Stimulated activated CD4-positive, alpha-beta T cell treated with anti-CD3 and anti-CD28 coated beads, Interleukin-1b, Interleukin-23, amount 100 ng/mL, for 1 hour (primary cell): Measurements from ENCODE around the gene PLAAT3.
"Not testable (repeated sequence)": the region's sequence is repeated elsewhere in the genome, so short reads cannot be mapped to it uniquely, and the experiment has no call there.

Experiments used
- DNase-seq, 2 donors: peaks; one replicate each; pipeline ENCODE4 v3.0.0-alpha.2; 2020; ENCODE audit warnings: low read depth in 2 of 2

The PLAAT3 gene

DNA sequence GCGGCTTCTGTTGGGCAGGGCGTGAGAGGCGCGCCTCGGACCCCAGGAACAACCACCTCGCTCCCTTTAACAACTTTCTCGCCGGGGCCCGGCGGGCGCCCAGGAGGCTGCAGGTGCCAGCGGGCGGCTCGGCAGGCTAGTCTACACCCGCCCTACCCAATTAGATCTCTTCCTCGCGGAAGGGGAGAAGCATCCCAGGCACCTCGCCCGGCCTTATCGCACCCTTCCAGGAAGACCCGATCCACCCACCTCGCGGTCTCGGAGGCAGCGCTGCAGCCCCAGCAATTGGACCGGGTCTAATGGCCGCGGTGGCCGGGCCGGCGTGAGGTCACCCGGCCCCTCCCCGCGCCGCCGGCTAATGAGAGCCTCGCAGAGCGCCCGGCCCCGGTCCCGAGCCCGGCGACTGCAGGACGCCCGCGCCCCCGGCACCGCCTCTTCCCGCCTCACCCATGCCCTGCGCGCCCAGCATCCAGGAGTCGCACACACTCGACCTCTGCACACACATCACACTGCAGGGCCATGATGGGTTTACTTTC is at the start of gene PLAAT3:
Gene PLAAT3, minus strand, starts transcription at position 298 of the 536 bp plus-strand sequence. CDS start 419 bp downstream, outside the sequence.
- DNase-seq = no peak

DNA sequence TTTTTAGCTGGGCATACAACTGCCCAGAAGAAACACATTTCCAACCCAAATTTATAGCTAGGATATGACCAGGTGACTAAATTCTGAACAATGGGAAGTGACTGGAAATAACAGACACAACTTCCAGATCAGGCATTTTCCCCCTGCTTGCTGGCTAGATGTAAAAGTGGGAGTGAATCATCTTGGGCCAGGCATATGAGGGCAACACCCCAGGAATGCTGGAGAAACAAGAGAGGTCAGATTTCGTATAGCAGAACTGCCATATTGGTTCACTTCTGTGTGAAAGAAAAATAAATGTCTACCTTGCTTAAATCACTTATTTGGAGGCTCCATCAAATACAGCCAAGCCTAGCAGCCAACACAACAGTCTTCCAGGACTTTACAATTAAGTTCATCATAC is 49.6 kb upstream of the PLAAT3 start:
- DNase-seq = no peak

DNA sequence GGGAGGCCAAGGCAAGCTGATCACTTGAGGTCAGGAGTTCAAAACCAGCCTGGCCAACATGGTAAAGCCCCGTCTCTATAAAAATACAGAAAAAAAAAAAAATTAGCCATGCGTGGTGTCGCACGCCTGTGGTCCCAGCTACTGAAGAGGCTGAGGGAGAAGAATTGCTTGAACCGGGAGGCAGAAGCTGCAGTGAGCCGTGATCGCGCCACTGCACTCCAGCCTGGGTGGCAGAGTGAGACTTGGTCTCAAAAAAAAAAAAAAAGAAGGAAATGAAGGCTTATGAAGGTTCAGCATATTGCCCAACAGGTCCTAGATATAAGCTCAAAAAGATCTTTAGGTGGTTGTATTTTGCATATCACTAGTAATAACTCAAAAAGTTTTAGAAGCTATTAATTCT is 46.7 kb upstream of the PLAAT3 start:
- no peak for DNase-seq

DNA sequence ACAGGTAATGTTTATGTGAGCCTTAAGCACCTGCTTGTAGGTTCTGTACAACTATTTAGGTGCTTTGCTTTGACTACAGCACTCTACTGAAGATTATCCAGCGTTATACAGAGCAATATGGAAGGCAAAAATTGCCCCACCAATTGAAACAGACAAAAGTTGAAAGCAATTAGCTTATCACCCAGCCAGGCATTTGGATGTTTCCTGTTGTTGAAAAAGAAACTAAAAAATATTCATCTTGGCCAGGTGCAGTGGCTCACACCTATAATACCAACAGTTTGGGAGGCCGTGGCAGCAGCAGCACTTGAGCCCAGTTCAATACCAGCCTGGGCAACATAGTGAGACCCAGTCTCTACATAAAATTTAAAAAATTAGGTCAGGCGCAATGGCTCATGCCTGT is 38.4 kb upstream of the PLAAT3 start:
- DNase-seq = no peak

DNA sequence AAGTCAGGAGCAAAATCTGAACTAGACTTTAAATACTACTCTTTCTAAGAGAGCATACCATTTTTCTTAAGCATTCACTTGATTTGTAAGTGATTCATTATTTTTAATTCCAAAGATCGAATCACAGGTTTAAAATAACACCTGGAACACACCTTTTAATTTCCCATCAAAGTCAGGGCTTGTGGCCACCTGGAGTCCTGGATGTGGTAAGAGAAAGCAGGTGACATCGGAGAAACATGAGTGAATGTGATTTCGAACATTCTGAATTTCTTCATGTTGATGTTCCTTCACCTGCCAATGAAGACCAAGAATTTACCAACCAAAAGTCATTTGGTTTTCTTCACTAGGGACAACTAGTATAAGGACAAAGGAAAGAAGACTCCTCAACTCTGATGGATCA is 29.0 kb upstream of the PLAAT3 start:
- no peak for DNase-seq

DNA sequence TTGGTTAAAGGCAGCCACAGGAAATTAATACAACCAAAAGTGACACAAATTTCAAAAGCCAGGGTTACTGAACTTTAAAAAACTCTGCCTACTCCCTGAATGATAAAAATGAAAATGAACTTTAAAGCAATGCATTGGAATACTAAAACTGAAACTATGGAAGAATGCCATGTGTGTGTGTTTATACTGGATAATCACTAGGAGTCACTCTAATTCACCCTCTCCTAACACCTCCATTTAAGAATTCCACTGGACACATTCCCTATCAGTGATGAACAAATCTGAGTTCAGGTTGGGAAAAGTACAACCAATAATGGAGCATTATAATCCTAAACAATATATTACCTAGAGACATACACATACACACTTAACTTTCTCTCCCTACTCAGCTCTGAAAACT is 27.5 kb upstream of the PLAAT3 start:
- DNase-seq = no peak

DNA sequence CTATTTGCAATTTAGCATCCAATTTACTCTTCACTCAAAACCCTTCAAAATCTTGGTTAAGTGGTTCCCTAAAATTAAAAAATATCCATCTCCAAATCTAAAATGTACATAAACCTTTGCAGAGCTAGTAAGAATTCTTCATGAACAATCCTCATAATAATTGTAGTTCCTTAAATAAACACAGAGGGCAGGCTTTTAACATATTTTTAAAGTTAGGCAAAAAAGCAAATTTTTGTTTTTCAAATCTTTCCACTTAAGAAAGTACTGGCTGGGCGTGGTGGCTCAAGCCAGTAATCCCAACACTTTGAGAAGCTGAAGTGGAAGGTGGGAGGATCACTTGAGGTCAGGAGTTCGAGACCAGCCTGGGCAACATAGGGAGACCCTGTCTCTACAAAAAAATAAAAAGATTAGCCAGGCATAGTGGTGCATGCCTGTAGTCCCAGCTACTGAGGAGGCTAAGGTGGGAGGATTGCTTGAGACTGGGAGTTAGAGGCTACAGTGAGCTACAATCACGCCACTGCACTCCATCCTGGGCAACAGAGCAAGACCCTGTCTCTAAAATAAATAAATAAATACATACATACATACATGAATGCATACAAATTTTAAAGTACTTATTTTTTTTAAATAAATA is 25.1 kb upstream of the PLAAT3 start:
- no peak for DNase-seq

DNA sequence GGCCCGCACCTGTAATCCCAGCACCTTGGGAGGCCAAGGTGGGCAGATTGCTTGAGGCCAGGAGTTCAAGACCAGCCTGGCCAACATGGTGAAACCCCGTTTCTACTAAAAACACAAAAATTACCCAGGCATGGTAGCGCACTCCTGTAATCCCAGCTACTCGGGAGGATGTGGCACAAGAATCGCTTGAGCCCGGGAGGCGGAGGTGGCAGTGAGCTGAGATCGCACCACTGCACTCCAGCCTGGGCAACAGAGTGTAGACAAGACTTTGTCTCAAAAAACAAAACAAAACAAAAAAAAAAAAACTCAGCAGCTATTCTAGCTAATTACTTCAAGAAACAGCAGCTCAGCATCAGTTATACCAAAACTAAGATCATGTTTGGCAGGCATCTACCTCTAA is 24.2 kb upstream of the PLAAT3 start:
- not testable (repeated sequence) for DNase-seq

DNA sequence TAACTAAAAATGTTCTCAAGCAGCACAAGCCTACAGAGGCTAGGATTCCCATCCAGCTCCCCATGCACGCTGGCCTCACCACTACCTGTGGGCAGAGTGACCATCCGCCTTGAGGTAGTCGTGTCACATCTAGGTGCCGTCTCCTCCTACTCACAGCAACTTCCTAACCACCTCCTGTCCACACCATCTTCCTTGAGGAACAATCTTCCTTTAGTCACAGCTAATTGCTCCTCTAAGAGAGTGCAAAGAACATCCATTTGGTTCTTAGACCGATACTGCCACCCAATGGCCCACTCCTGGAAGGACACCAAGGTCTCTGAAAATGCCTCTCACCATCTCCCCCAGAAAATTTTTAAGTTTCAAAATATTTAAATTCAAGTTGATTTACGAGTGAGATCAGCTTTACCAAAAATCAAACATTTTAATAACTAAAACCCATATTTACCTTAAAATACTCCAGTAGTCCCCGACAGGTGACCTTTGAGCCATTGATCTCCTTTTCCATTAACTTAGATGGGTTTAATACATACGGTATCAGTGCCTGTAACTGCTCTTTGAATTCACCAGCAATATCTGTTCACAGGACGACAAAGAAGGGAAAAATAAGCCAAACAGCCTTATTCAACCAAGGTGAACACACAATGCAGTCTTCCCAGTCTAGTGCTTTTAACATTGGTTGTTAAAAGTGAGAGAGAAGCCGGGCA is 21.7 kb upstream of the PLAAT3 start:
- peak; percentile 27 to 54 for DNase-seq

DNA sequence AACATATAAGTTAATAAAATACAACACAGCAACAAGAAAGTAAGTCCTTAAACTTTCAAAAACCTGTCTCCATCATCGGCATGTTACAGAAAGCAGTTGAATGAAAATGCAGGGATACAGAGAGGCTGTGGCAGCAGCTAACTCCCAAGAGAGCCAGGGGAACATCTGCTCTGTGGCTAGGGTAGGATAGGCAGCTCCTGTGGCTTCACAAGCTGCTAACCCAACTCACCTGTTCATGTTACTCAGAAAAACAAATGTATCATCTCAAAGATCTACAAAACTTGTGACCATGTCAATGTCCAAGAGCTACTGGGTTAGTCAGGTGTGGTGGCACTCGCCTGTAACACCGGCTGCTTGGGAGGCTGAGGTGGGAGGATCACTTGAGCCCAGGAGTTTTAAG is 15.2 kb upstream of the PLAAT3 start:
- no peak for DNase-seq

DNA sequence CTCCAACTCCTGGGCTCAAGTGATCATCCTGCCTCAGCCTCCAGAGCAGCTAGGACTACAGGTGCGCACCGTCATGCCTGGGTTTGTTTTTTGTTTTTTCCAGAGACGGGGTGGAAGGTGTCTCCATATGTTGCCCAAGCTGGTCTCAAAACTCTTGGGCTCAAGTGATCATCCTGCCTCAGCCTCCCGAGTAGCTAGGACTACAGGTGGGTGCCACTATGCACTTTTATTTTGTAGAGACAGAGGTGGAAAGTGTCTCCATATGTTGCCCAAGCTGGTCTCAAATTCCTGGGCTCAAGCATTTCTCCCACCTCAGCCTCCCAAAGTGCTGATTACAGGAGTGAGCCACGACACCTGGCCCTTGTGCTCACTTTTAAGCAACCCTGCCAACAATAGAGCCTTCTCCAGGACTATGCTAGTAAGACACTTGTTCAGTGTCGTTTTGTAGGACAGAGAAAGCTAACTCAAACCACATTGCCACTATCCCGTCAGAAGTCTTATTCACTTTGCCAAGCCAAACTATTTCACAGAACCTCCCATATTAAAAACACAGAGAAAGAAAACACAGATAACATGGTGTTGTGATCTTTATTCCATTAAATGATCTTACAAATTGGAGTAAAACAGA is 9.4 kb upstream of the PLAAT3 start:
- DNase-seq = no peak

DNA sequence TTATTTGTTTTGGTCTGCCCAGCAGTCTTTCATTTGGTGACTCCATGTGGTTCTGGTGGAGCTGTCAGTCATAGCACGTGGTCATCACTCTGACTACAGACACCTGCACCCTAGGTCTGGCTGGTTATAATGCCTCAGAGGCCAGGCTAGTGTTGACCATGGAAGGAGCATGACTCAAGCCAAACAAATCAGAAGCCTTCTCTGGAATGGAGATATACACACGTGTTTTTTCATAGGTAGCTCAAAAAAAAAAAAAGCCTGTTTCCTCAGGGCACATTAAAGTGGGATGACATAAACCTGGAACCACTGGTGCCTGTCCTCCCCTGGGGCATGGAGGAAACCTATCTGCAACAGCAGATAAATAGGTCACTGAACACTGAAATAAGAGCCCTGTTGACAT is 8.1 kb upstream of the PLAAT3 start:
- no peak for DNase-seq

DNA sequence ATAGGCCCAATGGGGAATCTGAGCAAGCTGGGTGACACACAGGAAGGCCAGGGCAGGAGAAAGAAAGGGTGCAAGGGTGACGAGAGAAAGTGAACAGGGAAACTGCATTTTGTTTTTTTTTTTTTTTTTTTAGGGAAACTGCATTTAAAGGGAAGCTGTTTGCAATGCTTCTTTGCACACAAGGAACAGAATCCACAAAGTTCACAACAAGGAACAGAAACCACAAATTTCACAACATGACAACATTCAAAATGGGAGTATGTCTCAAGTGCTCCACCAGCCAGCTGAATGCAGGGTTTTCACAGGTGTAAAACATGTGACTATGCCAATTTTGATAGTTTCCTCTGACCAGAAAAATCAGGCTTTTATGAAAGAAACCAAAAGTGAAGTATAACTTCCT is 6.8 kb upstream of the PLAAT3 start:
- DNase-seq = no peak

DNA sequence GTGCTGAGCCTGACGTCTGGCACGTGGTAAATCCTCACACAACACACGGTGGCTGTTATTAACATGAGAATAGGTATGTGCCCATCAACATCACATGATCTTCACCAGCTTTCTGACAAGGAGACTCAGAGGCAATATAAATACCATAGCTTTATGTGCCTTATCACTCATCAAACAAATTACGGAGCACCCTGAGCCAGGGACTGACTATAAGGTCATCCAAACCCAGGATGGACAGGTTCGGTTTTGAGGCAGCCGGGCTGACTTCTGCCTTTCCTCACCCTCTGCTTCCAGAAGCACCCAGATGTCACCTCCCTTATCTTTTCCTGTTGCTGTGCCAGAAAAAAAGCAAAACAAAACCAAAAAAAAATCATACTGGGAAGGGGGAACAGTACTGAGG is 5.7 kb upstream of the PLAAT3 start:
- no peak for DNase-seq

DNA sequence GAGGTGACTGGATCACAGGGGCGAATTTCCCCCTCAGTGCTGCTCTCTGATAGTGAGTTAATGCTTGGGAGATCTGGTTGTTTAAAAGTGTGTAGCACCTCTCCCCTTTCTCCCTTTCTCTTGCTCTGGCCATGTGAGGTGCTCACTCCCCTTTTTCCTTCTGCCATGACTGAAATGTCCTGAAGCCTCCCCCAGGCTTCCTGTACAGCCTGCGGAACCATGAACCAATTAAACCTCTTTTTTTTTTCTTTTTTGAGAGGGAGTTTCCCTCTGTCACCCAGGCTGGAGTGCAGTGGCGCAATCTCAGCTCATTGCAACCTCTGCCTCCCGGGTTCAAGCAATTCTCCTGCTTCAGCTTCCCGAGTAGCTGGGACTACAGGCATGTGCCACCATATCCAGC is 3.5 kb upstream of the PLAAT3 start:
- DNase-seq = not testable (repeated sequence)

DNA sequence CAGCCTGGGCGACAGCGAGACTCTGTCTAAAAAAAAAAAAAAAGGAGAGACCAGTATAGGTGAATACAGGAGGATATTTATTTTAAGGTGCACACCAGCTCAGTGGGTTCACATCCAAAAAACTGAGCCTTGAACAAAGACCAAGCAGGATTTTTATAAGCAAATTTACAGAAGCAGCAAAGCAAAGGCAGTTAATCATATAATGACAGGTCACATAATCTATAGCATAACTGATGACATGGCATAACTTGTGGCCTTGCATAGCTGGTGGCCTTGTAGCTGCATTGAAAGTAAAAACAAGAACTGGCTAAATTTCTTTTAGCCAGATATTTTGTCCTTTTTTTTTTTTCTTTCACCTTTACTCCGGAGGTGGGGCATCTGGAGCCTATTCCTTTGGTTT is 2.7 kb upstream of the PLAAT3 start:
- no peak for DNase-seq

DNA sequence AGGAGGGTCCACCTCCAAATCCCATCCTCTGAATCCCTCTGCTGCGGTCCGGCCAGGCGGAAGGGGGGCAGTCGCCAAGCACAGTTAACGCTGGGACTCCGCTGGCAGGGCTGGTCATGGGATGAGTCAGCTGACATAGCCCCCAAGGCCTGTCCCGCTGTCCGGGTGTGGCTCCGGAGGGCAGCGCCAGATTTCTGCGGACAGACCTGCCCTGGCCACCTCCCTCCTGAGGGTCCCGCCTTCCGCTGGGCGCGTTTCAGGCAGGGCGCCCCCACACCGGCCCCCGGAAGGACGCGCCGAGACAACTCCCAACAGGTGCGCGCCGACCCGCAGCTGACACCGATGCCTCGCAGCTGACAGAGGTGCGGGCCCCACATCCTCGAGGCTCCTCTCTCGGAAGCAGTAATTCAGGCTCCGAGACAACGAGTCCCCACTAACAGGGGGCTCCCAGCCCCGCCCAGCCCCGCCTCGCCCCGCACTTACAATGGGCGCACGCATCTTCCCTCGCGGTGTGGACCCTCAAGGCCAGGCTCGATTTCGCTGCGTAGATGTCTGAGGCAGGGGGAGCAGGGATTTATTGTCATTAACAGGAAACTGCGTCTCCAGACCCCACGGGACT is 607 bp downstream of the PLAAT3 start:
- DNase-seq = no peak

DNA sequence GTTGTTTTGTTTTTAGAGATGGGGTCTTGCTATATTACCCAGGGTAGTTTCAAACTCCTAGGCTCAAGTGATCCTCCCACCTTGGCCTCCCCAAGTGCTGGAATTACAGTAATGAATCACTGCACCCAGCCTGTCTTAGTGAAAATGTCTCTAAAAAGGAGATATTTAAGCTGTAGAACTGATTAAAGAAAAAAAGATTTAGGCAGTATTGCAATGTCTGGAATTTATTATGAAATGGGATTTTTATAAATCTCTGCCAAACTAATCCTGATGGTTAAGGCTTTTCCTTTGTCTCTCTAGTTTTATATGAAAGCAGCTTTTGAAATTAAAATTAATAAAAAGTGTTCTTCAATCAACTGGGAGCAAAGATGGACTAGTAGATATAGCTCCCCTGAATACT is 2.1 kb downstream of the PLAAT3 start:
- no peak for DNase-seq

DNA sequence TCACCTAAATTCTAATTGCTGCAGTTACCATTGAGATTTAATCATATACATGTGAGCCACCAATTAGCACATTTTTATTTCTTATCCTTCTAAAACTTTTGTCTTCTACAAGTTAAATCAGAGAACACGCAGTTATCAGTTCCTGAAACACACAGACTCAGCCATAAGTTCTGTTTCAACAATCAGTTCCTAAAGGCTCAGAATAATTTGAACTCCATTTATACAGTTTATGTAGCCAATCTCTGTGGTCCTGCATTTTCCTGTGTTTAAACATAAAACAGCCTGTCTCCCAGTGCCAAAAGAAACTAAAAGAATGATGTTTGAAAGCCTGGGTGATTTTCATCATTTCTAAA is 2.9 kb downstream of the PLAAT3 start:
- no peak for DNase-seq

DNA sequence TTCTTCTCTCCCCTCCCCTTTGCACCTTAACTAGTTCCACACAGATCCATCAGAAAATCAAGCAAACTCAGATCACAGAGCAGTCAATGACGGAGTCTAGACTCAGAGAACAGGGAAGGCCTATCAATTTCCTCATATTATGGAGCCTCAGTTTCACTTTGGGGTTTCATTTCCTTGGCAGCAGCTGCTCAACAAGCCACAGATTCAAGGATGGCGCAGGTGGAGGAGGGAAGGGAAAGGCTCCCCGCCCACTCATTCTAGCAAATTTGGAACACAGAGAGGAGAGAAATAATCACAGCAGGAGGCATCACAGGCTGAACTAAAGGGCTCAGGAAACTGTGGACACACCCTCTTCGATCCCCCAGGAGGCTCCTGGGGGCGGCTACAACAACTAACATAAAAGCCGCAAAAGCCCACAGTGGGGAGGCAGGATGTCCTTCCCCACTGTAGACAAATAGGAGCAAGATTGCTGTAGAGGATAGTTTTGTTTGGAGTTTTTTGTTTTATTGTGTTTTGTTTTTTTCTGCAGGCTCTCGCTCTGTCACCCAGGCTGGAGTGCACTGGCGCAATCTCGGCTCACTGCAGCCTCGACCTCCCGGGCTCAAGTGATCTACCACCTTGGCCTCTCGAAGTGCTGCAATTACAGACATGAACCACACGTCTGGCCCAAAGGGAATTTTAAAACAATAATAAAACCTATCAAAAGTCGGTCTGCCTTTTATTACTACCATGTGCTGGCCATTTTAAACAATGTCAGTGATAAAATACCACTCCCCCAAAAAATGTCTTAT is 3.4 kb downstream of the PLAAT3 start:
- no peak for DNase-seq

DNA sequence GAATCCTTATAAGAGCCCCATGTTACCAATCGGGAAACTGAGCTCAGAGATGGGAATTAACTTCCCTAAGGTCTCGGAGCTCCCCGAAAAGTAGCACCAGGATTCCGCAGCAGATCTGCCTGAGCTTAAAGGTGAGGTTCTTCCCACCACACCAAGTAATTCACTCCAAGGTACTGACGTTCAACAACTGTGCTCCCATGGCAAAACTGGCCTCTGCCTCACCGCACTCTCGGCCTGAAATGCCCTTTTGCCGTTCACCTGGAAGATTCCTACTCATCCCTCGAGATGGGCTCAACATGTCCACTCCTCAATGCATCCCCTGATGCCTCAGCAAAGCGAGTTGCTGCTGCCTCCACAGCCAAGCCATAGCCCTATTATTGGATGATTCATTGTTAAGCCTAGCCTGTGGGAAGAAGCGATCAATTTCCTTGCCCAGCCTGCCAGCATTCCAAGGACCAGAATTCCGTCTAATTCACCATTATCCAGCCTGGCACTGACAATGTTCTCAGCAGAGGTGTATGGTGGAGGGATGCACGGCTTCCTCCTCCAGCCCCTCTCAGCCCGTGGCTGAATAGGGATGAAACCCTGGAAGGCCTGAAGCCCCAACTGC is 4.2 kb downstream of the PLAAT3 start:
- no peak for DNase-seq
